Measurements from ENCODE around the gene CNTLN. TPM values are rescaled to one million over a fixed set of nuclear protein-coding genes. Genes with fewer than 3 reads are reported as not detected.
A peak's percentile ranks its signal among the peaks of the same experiment; 100 is the strongest.

Gene CNTLN
- total and polyA plus RNA-seq, 8 donors: 1.2 to 3.1 (median 2.2) TPM

- DNase-seq: no peak
- H3K4me1 ChIP-seq: no peaks in the 10 kb centered on the region
- FAIRE-seq: peak; percentile 32
- H3K4me3 ChIP-seq: no peak overlapping the region
- intact Hi-C loops (cut with DNase I): no loop called here
- no peaks in the 10 kb centered on the region for H3K27me3 ChIP-seq
- no peaks in the 10 kb centered on the region for H3K9me3 ChIP-seq
- ATAC-seq: no peak
- no peak for TF ChIP-seq CTCF (IDR thresholded peaks at IDR 0.05)
- no peaks in the 10 kb centered on the region for H3K36me3 ChIP-seq
- WGBS, 2 donors: 90 to 100% methylated on average over 1 of the region's 1 CpG
- no peak overlapping the region for H3K27ac ChIP-seq
These were observed 90.6 kb downstream of the CNTLN start for GRCh38 chr9:17225407-17225806.

DNA sequence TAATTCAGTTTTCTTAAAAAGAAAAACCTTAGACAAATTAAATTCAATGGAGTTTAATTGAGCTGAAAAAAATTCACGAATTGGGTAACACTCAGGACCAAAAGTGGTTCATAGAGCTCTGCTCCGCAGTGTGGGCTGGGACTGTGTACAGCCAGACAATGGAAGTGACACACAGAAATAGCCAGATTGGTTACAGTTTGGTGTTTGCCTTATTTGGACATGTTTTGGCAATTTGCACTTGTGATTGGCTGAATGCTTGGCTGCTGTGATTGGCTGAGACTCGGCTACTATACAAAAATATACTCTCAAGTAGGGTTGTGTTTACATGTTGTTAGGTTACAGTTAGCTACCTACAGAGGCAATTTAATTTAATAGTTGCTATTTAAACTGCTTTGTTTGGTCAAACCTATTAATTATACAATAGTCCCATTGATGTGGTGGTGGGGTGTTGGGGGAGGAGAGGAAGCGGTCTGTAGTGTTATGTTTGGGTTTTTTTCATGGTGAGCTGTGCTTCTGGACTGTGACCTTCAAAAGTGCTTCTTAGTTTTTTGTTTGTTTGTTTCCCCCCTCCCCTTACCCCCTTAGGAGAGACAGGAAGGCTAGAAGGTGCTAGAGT is 95.2 kb downstream of the CNTLN start:
- no peak for ATAC-seq
- TF ChIP-seq CTCF (IDR thresholded peaks at IDR 0.05): no peak
- WGBS, 2 donors: 80 to 95% methylated on average over 4 of the region's 4 CpGs
- DNase-seq: no peak
- H3K4me3 ChIP-seq: no peak overlapping the region
- no peaks in the 10 kb centered on the region for H3K36me3 ChIP-seq
- H3K9me3 ChIP-seq: no peaks in the 10 kb centered on the region
- H3K4me1 ChIP-seq: peaks cover 0 to 5% (median 5%) of the 10 kb centered on the region in 3 donors
- H3K27ac ChIP-seq: no peak overlapping the region
- no peak for FAIRE-seq
- intact Hi-C loops (cut with DNase I): no loop called here
- H3K27me3 ChIP-seq: no peaks in the 10 kb centered on the region

DNA sequence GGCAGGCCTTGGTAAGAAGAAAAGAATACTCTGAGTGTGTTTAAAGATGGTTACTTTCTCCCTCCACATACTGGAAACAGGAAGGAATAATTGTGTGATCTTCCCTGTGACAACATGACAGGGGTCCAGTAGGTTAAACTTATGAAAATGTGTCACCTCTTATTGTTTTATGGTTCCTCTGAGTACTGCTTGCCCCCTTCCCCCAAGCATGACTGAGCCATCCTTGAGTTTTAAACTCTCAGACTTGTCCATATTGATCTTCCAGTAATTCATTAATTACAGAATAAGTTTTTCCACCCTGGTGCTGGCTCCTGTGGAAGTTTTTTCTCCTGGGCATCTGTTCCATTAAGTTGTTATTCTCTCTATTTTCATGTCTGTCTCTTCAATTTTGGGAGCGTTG is 95.8 kb downstream of the CNTLN start:
- ATAC-seq (no peak), FAIRE-seq (no peak), DNase-seq (no peak)
- Histone ChIP-seq H3K36me3 (no peaks in the 10 kb centered on the region), H3K4me1 (peaks cover 0 to 5% (median 5%) of the 10 kb centered on the region in 3 donors), H3K27me3 (no peaks in the 10 kb centered on the region), H3K27ac (no peak overlapping the region), H3K4me3 (no peak overlapping the region), H3K9me3 (no peaks in the 10 kb centered on the region)
- 20 to 29% methylated on average over 1 of the region's 1 CpG for WGBS, 2 donors
- intact Hi-C loops (cut with DNase I): no loop called here
- TF ChIP-seq CTCF (IDR thresholded peaks at IDR 0.05): no peak

DNA sequence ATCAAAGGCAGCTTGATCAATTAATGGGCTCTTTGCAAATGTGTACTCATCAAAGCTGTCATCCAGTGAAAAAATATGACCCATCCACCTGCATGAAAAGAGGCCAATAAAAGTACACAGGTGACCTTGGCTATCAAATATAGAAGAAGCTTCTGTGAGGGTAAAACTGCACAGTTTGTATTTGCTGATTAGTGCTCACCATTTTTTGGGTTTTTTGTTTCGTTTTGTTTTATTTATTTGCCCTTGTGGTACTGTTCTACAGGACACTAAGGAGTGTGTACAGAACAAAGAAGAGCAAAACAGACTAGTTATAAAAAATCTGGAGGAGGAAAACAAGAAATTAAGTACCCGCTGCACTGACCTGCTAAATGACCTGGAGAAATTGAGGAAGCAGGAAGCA is 101.3 kb downstream of the CNTLN start:
- ATAC-seq: no peak
- no peak for FAIRE-seq
- H3K36me3 ChIP-seq: no peaks in the 10 kb centered on the region
- intact Hi-C loops (cut with DNase I): no loop called here
- H3K27me3 ChIP-seq: no peaks in the 10 kb centered on the region
- no peak overlapping the region for H3K4me3 ChIP-seq
- DNase-seq: no peak
- no peaks in the 10 kb centered on the region for H3K9me3 ChIP-seq
- peaks cover 0 to 8% (median 4%) of the 10 kb centered on the region in 3 donors for H3K4me1 ChIP-seq
- WGBS, 2 donors: 67 to 68% methylated on average over 2 of the region's 2 CpGs
- H3K27ac ChIP-seq: no peak overlapping the region
- TF ChIP-seq CTCF (IDR thresholded peaks at IDR 0.05): no peak

- DNase-seq (no peak), FAIRE-seq (no peak), ATAC-seq (no peak)
- no peak for TF ChIP-seq CTCF (IDR thresholded peaks at IDR 0.05)
- Histone ChIP-seq H3K4me3 (no peak overlapping the region), H3K27me3 (no peaks in the 10 kb centered on the region), H3K9me3 (peaks cover 0 to 3% (median 0%) of the 10 kb centered on the region in 4 donors), H3K4me1 (no peaks in the 10 kb centered on the region), H3K36me3 (no peaks in the 10 kb centered on the region), H3K27ac (no peak overlapping the region)
- WGBS, 2 donors: 91 to 97% methylated on average over 5 of the region's 5 CpGs
- intact Hi-C loops (cut with DNase I): no loop called here
These were observed 111.9 kb downstream of the CNTLN start for GRCh38 chr9:17246770-17247169.
